SU-DHL-6 (cell line): ENCODE results near the gene RALB.

Experiments
- CTCF ChIP-seq: fragments of 200-600 bp; sonication (generic); IDR thresholded peaks from one replicate; pipeline ENCODE4 v1.5.1; 2017; ENCODE audit warnings: antibody characterized with exemption, mild to moderate bottlenecking, low read length, moderate library complexity; ENCODE audit not compliant: insufficient read depth, poor library complexity, severe bottlenecking
- EZH2phosphoT487 ChIP-seq: fragments of 200-600 bp; sonication (generic), shearing (Covaris generic); conservative IDR thresholded peaks from 2 replicates; pipeline ENCODE4 v1.6.1; 2018; ENCODE audit warnings: mild to moderate bottlenecking, antibody characterized with exemption, low read length, moderate library complexity, mixed read lengths

DNA sequence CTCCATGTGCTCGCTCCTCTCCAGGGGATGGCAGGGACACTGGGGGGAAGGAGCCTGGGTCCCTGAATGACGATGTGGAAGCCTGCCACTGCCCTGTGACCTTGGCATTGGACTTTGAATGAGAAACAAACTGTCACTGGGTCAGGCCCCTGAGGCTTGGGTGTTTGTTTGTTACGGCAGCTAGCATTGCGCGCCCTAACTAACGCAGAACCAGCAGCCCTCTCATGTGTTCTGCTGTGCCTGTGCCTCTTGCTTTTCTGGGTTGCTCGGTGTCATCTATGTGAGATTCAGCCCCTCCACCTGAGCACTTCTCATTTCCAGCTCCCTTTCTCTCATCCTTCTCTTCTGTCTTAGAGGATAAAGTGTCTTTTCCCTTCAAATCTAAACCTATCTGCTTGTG lies 69.7 kb downstream of the RALB start:
- TF ChIP-seq CTCF, result no peak
- no peak for TF ChIP-seq EZH2phosphoT487
